Skin of body (tissue), 2 donors: ENCODE data around the gene ART1. TPM values are rescaled to one million over a fixed set of nuclear protein-coding genes. Genes with fewer than 3 reads are reported as not detected.
"Not testable (repeated sequence)": the region's sequence is repeated elsewhere in the genome, so short reads cannot be mapped to it uniquely, and the experiment has no call there.

ENCODE experiments used
- DNase-seq: peaks from one replicate; lab custom pipeline; 2025; lab: John Stamatoyannopoulos, UW
- total RNA-seq: library from RNA; depleted of rRNA; stranded (reverse); fragments of >200 nt; gene quantifications from one replicate; pipeline ENCODE4 v1.2.3, GENCODE V29; 2014

ART1 gene, protein sequence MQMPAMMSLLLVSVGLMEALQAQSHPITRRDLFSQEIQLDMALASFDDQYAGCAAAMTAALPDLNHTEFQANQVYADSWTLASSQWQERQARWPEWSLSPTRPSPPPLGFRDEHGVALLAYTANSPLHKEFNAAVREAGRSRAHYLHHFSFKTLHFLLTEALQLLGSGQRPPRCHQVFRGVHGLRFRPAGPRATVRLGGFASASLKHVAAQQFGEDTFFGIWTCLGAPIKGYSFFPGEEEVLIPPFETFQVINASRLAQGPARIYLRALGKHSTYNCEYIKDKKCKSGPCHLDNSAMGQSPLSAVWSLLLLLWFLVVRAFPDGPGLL
- total RNA-seq, result 0.20 TPM

GRCh38 chr11:3644817-3645235, at the start of gene ART1:
ART1 (plus strand) TSS chr11:3645128; CDS start chr11:3659214, 14,086 bp downstream.
- DNase-seq, result no peak

DNA sequence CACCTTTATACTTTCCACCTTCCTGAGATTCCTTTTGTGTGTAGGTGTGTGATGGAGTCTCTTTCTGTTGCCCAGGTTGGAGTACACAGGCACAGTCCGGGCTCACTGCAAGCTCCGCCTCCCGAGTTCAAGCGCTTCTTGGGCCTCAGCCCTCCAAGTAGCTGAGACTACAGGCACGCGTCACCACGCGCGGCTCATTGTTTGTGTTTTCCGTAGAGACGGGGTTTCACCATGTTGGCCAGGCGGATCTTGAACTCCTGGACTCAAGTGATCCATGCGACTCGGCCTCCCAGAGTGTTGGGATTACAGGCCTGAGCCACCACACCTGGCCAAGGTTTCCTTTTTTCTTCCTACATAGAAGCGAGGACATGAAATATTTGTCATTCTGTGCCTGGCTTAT, 47.2 kb upstream of the ART1 start:
- not testable (repeated sequence) for DNase-seq

- DNase-seq, result not testable (repeated sequence)
Measured at GRCh38 chr11:3600201-3600600, 44.7 kb upstream of the ART1 start.

GRCh38 chr11:3604167-3604566, 40.8 kb upstream of the ART1 start:
- no peak for DNase-seq

GRCh38 chr11:3605283-3605662, 39.7 kb upstream of the ART1 start:
- no peak for DNase-seq

- DNase-seq, result no peak
Measured at GRCh38 chr11:3605771-3606203, 39.1 kb upstream of the ART1 start.

DNA sequence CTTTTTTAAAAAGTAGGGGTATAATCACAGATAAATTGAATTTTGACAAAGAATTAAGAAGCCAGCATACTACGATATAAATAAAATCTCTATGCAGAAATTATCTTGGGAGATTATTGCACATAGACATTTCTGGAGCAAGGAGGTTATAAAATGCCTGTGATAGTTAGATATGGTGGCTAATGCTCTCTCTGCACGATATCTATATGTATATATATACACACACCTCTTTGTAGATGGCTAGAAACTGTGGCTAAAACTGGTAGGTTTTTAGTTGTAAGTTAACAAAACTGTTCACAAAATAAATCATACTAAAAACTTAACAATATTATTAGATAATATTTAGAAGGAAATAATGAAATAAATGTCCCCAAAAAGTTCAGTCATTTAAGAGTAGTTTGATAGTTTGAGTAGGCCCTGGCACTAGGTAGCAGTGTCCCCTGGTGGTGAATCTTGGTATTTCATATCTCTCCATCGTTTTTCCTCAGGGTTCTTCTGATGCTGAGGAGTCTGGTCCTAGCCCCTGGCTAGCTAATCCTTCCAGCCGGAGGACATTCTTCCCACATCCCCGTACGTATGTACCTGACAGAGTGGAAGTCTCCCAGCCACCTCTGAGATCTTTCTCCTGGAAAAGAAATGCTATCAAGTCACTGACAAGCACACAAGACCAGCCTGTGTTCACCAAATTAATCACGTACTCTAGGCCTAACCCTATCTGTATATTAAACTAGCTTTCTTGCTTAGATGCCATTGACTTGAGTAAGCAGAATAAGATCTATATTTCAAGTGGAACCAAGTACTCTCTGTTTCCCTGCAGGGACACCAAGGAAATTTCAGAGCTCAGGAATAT, 35.3 kb upstream of the ART1 start:
- DNase-seq, result no peak

GRCh38 chr11:3610846-3611245, 34.1 kb upstream of the ART1 start:
- no peak for DNase-seq

GRCh38 chr11:3611976-3612678, 32.8 kb upstream of the ART1 start:
- no peak for DNase-seq

- no peak for DNase-seq
Measured at GRCh38 chr11:3613998-3614741, 30.8 kb upstream of the ART1 start.

DNA sequence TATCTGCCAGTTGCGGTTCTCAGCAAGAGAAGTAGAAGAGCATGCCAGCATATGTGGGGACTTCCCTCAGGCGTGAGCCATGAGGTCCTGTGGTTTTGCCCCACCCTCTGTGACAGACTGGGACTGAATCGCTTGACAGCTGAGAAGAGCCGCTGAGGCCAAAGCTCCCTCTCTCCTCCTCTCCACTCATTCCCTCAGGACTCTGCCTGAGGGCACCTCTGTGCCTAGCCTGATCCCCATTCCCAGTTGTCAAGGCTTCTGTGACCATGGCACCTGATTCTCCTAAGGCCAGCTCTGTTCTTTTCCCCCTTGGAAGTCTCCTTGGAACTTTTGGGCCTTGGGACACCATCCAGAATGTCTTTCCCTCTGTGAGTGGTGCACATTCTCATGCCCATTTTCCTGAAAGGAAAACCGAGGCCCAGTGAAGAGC, 30.2 kb upstream of the ART1 start:
- DNase-seq, result no peak

- no peak for DNase-seq
Measured at GRCh38 chr11:3615998-3616397, 28.9 kb upstream of the ART1 start.

DNA sequence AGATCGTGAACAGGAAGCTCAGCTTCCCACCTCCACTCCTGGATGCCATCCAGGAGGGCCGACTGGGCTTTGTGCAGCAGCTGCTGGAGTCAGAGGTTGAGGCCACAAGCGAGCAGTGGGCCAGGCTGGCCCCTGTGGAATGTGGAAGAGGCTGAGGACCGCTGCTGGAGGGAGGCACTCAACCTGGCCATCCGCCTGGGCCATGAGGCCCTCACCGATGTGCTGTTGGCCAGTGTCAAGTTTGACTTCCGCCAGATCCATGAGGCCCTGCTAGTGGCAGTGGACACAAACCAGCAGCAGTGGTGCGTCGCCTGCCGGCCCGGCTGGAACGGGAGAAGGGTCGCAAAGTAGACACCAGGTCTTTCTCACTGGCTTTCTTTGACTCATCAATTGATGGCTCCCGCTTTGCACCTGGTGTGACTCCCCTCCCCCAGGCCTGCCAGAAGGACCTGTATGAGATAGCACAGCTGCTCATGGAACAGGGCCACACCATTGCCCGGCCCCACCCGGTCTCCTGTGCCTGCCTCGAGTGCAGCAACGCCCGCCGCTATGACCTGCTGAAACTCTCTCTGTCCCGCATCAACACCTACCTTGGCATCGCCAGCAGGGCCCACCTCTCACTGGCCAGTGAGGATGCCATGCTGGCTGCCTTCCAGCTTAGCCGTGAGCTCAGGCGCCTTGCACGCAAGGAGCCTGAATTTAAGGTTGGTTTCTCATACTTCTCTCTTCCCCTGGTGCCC, 28.0 kb upstream of the ART1 start:
- DNase-seq, result no peak

- no peak for DNase-seq
Measured at GRCh38 chr11:3617990-3618389, 26.9 kb upstream of the ART1 start.

- no peak for DNase-seq
Measured at GRCh38 chr11:3622521-3622920, 22.4 kb upstream of the ART1 start.

DNA sequence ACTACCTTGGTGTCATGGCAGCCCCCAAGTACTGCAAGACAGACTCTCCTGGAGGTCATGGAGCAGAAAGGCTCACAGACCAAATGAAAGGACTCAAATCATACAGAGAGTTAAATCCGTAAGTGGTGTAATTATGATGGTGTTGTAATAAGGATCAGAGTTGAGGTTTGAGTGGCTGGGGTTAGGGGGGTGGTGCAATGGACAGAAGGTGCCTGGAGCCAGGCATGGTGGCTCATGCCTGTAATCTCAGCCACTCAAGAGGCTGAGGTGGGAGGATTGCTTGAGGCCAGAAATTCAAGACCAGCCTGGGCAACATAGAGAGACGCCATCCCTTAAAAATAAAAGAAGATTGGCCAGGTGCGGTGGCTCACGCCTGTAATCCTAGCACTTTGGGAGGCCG, 21.8 kb upstream of the ART1 start:
- DNase-seq, result no peak

- no peak for DNase-seq
Measured at GRCh38 chr11:3623767-3624458, 21.0 kb upstream of the ART1 start.

DNA sequence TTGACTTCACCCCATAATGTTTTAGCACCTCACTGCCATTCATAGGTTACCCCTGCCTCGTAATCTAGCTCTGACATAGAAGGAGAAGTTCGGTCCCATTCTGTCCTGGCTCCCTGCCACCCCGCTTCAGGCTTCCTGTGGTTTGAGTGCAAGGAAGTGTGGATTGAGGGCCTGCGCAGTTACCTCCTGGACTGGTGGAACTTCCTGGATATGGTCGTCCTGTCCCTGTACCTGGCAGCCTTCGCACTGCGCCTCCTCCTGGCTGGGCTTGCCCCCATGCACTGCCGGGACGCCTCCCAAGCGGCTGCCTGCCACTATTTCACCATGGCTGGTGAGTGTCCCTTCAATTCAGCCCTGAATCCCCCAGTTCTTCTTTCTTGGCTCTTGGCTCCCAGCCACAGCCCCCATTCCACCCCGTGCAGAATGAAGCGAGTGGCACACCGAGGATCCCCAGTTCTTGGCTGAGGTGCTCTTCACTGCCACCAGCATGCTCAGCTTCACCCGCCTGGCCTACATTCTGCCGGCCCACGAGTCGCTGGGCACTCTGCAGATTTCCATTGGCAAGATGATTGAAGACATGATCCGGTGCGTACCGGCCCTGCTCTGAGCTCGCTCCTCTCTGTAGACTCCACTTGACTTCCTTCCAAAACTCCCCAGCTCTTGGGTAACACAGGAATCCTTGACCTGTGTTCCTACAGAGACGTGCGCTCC, 18.5 kb upstream of the ART1 start:
- no peak for DNase-seq

DNA sequence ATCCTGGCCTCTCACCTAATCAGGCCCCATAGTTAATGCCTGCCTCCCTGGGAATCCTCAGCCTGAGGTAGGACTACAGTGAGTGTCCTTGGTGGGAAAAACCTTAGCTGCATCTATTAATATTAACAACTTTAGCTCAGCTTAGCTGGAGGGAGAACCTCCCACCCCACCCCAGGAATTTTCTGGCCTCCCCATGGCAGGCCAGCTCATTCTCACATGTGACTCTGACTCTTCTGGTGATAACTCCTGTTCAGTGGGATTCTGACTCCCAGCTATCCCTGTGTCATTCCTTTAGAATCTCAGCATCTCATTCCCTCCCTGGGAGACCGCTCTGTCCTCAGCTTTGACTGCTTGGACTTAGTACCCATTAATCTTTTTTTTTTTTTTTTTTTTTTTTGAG, 17.6 kb upstream of the ART1 start:
- no peak for DNase-seq
